NCI-H82 treated with DMSO at 0.1 percent for 48 hours (cell line): ENCODE results near the gene AUTS2.

Experiments used
- DNase-seq: peaks from one replicate; lab custom pipeline; 2025; ENCODE audit not compliant: unreplicated experiment; lab: John Stamatoyannopoulos, UW

The AUTS2 gene

GRCh38 chr7:70775570-70776156, 1177.4 kb downstream of the AUTS2 start:
- DNase-seq = no peak

DNA sequence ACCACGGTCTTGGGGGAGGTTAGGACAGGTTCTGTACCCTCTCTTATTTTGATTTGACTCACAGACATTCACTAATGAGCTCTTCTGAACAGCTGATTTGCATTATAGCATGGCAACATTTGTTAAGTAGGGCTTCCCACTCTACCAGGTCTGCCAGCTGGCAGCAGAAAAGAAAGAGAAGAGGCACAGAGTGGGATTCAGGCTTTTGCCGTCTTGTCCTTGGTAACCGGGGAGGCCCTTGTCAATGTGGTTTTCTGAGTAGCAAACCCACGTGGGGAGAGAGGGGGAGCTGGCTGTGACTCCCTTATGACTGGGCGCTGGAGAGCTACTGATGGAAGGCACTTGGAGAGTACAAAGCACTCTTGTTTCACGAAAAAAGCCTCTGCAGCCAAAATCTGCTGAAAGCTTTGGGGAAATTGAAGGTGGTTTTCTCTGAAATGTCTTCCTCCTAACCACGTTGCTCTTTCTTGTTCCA, 1178.4 kb downstream of the AUTS2 start:
- DNase-seq = no peak

GRCh38 chr7:70777251-70777650, 1179.0 kb downstream of the AUTS2 start:
- DNase-seq = no peak

DNA sequence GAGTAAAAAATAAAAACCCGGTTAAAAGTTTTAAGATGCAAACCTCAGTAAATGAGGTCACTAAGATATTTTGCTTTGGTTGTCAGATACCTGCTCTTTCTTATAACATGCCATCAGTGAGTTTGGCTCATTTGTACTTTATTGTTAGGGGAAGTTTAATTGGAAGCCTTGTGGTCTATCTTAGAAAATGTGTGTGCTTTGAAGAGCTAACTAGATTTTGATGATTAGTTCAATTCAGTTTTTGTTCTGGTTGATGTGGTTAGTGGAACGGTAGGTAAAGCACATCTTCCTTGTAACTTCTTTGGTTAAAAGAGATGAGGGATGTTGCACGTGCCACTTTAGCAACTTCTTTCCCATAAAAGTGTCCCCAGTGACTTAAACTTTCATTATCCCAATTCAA, 1180.3 kb downstream of the AUTS2 start:
- no peak for DNase-seq

GRCh38 chr7:70779321-70779720, 1181.0 kb downstream of the AUTS2 start:
- DNase-seq = no peak

- DNase-seq = no peak
These were observed 1183.6 kb downstream of the AUTS2 start for GRCh38 chr7:70781922-70782311.

GRCh38 chr7:70782796-70783195, 1184.5 kb downstream of the AUTS2 start:
- DNase-seq = no peak

- DNase-seq = no peak
These were observed 1187.2 kb downstream of the AUTS2 start for GRCh38 chr7:70785427-70785826.

DNA sequence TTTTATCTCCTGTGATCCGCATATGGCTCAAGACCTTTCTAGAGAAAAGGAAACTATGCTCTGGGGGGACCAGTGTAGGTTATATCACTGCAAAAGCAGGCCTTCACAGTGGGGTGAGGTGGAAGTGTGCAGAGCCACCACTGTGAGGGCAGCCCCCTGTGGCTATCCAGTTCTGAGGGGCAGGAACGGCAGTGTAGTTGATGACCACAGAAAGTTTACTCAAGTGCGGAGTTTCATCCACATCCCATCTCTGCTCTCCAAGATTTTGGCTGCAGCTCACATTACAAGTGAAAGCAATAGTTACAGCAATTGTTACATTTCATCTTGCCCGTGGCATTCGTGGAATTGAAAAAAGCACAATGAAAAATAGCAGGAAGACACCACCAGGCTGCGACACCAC, 1187.8 kb downstream of the AUTS2 start:
- no peak for DNase-seq

- no peak for DNase-seq
These were observed 1189.0 kb downstream of the AUTS2 start for GRCh38 chr7:70787286-70787685.

DNA sequence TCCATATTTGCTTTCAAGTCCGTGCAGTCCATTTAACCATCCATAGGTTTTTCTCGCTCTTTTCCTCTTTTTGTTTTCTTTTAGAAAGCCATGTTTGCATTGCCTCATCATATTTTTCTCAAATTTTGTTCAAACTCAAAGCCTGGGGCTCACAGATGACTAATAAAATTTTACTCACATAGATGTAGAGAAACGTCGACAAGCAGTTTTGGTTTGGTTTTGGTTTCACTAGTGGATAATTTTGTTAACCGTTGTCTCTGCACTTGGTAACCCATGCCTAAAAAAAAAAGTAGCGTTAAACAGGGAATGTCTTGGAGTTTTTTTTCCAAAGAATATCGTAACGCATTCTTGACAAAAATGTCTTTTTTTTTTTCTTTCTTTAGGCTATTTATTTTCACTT, 1189.5 kb downstream of the AUTS2 start:
- DNase-seq = no peak

- DNase-seq = no peak
These were observed 1190.0 kb downstream of the AUTS2 start for GRCh38 chr7:70788276-70788675.

- no peak for DNase-seq
These were observed 1191.4 kb downstream of the AUTS2 start for GRCh38 chr7:70789481-70790214.

GRCh38 chr7:70790215-70791073, 1192.2 kb downstream of the AUTS2 start:
- DNase-seq = no peak

GRCh38 chr7:70791341-70791740, 1193.1 kb downstream of the AUTS2 start:
- no peak for DNase-seq

GRCh38 chr7:70793060-70793459, 1194.8 kb downstream of the AUTS2 start:
- no peak for DNase-seq

DNA sequence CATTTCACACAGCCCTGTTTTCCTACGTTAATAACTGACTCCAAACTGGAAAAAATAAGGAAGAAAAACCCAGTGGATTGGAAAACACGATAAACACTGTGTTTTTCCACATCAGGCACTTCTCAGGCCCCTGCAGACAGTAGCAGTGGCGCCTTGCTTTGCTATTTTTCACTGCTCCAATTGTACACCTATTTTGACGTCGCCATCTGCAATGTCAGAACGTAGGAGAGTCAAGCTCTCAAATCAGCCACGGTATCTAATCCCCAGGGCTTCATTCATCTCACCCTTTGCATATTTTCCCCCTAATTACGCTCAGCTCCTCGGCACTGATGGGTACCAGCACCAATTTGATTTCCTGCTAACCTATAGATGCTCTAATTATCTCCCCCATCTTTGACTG, 1195.5 kb downstream of the AUTS2 start:
- DNase-seq = no peak

DNA sequence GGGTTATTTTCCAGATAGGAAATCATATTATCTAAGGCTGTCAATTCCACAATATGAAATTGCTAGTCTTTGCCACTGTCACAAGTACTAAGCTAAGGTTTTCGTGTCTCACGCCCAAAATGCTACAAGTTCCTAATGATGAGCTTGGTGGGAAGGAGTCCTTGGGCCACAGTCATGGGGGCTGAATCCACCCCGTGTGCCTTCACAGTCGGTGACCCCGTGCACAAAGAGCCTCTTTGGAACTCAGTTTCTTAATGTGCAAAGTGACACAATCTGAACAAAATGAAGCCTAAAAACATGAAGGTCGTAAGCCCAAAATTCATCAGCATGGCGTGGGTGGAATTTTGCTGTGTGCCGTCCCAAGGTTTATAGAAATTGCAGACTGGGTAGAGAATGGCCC, 1196.7 kb downstream of the AUTS2 start:
- DNase-seq = no peak

- no peak for DNase-seq
These were observed 1197.7 kb downstream of the AUTS2 start for GRCh38 chr7:70795948-70796347.

GRCh38 chr7:70797109-70797514, 1198.8 kb downstream of the AUTS2 start:
- no peak for DNase-seq

DNA sequence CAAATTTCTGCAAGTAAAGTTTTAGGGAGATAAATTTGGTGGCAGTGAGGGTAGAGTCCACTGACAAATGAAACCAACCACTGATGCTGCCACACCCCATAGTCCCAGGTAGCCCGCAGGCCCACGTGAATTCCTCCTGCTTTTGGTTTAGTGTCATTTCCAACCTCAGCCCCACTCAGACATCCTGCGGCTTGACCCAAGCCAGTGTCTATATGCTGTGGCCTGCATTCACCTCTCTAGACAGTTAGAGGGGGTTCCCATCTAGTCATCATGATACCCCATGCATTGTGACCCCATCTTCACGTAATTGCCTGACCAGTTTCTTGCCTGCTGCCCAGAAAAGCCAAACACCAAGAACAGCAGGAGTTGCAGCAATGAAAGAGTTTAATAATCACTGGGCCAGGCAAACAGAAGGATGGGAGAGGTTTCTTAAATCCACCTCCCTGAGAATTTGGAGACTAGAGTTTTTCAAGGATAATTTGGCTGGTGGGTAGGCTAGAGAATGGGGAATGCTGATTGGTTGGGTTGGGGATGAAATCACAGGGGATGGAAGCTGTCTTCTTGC, 1201.6 kb downstream of the AUTS2 start:
- no peak for DNase-seq

- no peak for DNase-seq
These were observed 1207.1 kb downstream of the AUTS2 start for GRCh38 chr7:70805360-70805759.
